Right atrium auricular region (tissue), 2 donors: ENCODE measurements around the gene ITM2B. TPM values are rescaled to one million over a fixed set of nuclear protein-coding genes. Genes with fewer than 3 reads are reported as not detected.
A peak's percentile ranks its signal among the peaks of the same experiment; 100 is the strongest.

Source experiments
- DNase-seq: peaks from one replicate; pipeline ENCODE4 v3.0.0-alpha.2; 2019; ENCODE audit warnings: low spot score
- H3K27ac ChIP-seq, 2 donors: fragments of 200-600 bp; sonication (generic); 1 replicate in 1 of 2; 2 replicates in 1 of 2; pipeline ENCODE4 v1.5.1; 2016 to 2019
- H3K27me3 ChIP-seq, 2 donors: fragments of 200-600 bp; sonication (generic); one replicate each; pipeline versions ENCODE4 v1.5.1 to v1.6.0; 2017 to 2019
- H3K36me3 ChIP-seq: fragments of 200-600 bp; sonication (generic); one replicate; pipeline ENCODE4 v1.5.1; 2016
- H3K4me1 ChIP-seq, 2 donors: fragments of 200-600 bp; sonication (generic); one replicate each; pipeline versions ENCODE4 v1.5.1 to v1.6.0; 2017 to 2019
- H3K4me3 ChIP-seq, 2 donors: fragments of 200-600 bp; sonication (generic); 1 replicate in 1 of 2; 2 replicates in 1 of 2; pipeline ENCODE4 v1.5.1; 2017 to 2019; ENCODE audit warnings: mild to moderate bottlenecking in 1 of 2, moderate library complexity in 1 of 2
- H3K9me3 ChIP-seq, 2 donors: fragments of 200-600 bp; sonication (generic); one replicate each; pipeline ENCODE4 v1.5.1; 2019
- CTCF ChIP-seq, 2 donors: fragments of 200-600 bp; sonication (generic); IDR thresholded peaks; one replicate each; pipeline ENCODE4 v1.5.1; 2019; ENCODE audit warnings: antibody characterized with exemption in 2 of 2
- total RNA-seq, 2 donors: library from RNA; depleted of rRNA; stranded (reverse); fragments of >200 nt; gene quantifications; one replicate each; pipeline ENCODE4 v1.1.0, GENCODE V29; 2016

ITM2B gene
- total RNA-seq, 2 donors from 2014 or later = 495 to 570 TPM

GRCh38 chr13:48246102-48246501 is 13.1 kb downstream of the ITM2B start:
- no peak for DNase-seq
- no peak for TF ChIP-seq CTCF (IDR thresholded peaks at IDR 0.05)
- H3K4me3 ChIP-seq = no peak overlapping the region
- H3K27ac ChIP-seq = no peak overlapping the region
- H3K36me3 ChIP-seq = no peaks in the 10 kb centered on the region
- no peaks in the 10 kb centered on the region for H3K9me3 ChIP-seq
- H3K27me3 ChIP-seq = no peaks in the 10 kb centered on the region
- H3K4me1 ChIP-seq = peaks cover 0 to 55% of the 10 kb centered on the region in 2 donors

- no peak overlapping the region for H3K27ac ChIP-seq
These were observed 16.0 kb downstream of the ITM2B start for GRCh38 chr13:48249018-48249417.

GRCh38 chr13:48251611-48252081 is 18.6 kb downstream of the ITM2B start:
- peak overlapping the region; percentile 15 to 23 for H3K27ac ChIP-seq

More at GRCh38 chr13:48249018-48249417, 16.0 kb downstream of the ITM2B start:
- no peaks in the 10 kb centered on the region for H3K9me3 ChIP-seq
- no peak for TF ChIP-seq CTCF (IDR thresholded peaks at IDR 0.05)
- no peak for DNase-seq
- H3K36me3 ChIP-seq = peaks cover 5% of the 10 kb centered on the region
- H3K27me3 ChIP-seq = no peaks in the 10 kb centered on the region
- peaks cover 0 to 59% of the 10 kb centered on the region in 2 donors for H3K4me1 ChIP-seq
- H3K4me3 ChIP-seq = no peak overlapping the region

GRCh38 chr13:48252176-48252575 is 19.2 kb downstream of the ITM2B start:
- H3K27me3 ChIP-seq = no peaks in the 10 kb centered on the region
- peak overlapping the region; percentile 15 to 23 for H3K27ac ChIP-seq
- H3K36me3 ChIP-seq = peaks cover 33% of the 10 kb centered on the region
- no peak for TF ChIP-seq CTCF (IDR thresholded peaks at IDR 0.05)
- H3K4me3 ChIP-seq = no peak overlapping the region
- DNase-seq = no peak
- peaks cover 0 to 50% of the 10 kb centered on the region in 2 donors for H3K4me1 ChIP-seq
- no peaks in the 10 kb centered on the region for H3K9me3 ChIP-seq

More at GRCh38 chr13:48251611-48252081, 18.6 kb downstream of the ITM2B start:
- Histone ChIP-seq H3K27me3 (no peaks in the 10 kb centered on the region), H3K4me1 (peaks cover 0 to 50% of the 10 kb centered on the region in 2 donors), H3K36me3 (peaks cover 28% of the 10 kb centered on the region), H3K9me3 (no peaks in the 10 kb centered on the region), H3K4me3 (no peak overlapping the region)
- TF ChIP-seq CTCF (IDR thresholded peaks at IDR 0.05) = no peak
- DNase-seq = no peak

- H3K4me1 ChIP-seq = peaks cover 0 to 49% of the 10 kb centered on the region in 2 donors
These were observed 20.8 kb downstream of the ITM2B start for GRCh38 chr13:48253849-48254248.

More at GRCh38 chr13:48253849-48254248, 20.8 kb downstream of the ITM2B start:
- H3K36me3 ChIP-seq = peaks cover 49% of the 10 kb centered on the region
- H3K27me3 ChIP-seq = no peaks in the 10 kb centered on the region
- DNase-seq = no peak
- no peaks in the 10 kb centered on the region for H3K9me3 ChIP-seq
- H3K27ac ChIP-seq = peak overlapping the region; percentile 49 to 69
- TF ChIP-seq CTCF (IDR thresholded peaks at IDR 0.05) = no peak
- H3K4me3 ChIP-seq = no peak overlapping the region
